GM19193 (cell line): ENCODE measurements around the gene KIF25.

Experiments
- POLR2A ChIP-seq: IDR thresholded peaks from 4 replicates; pipeline ENCODE4 v1.6.1; 2011; ENCODE audit not compliant: insufficient read depth, insufficient read length; ENCODE audit errors: extremely low read depth

Gene KIF25

GRCh38 chr6:168050881-168051586 lies 53.6 kb downstream of the KIF25 start:
- no peak for TF ChIP-seq POLR2A

DNA sequence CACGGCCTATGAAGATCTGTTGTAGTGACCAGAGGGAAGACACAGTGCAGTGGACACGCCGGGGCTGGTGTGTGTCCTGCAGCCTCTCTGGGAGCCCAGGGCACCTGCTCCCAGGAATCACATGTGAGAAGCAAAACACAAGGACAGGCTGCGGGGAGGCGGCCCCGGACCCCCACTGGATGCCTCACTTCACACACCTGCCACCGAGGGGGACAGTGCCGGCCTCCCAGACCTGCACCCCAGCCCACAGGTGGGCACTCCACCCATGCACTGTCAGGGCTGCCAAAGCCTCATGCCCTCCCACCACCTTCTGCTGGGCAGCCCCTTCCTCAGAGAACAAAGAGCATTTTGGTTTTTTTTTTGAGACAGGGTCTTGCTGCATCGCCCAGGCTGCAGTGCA lies 54.2 kb downstream of the KIF25 start:
- TF ChIP-seq POLR2A: no peak

- TF ChIP-seq POLR2A: no peak
Observed at GRCh38 chr6:168052291-168052891, 54.9 kb downstream of the KIF25 start.

- no peak for TF ChIP-seq POLR2A
Observed at GRCh38 chr6:168053086-168053956, 55.9 kb downstream of the KIF25 start.

DNA sequence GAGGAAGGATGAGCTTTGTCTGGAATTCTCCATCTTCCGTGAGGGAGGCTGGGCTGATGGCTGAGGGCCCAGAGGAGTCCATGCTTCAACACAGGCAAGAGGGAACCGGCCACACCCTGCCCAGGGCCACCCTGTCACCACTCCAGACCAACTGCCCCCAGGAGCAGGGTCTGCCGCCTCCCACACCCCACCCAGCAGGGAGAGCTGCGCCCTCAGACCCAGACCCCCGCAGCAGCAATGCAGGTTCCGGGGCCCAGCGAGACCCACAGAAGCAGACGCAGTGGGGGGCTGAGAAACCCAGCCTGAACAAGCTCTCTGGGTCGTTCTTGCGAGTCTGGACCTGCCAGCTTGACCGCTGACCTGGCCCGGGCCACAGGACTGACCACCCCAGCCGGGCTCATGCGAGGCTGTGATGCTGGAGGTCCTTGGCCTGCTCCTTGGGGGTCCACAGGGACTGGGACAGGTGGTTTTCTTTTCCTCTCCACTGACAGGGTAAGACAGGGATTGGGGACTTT lies 56.5 kb downstream of the KIF25 start:
- TF ChIP-seq POLR2A: no peak

DNA sequence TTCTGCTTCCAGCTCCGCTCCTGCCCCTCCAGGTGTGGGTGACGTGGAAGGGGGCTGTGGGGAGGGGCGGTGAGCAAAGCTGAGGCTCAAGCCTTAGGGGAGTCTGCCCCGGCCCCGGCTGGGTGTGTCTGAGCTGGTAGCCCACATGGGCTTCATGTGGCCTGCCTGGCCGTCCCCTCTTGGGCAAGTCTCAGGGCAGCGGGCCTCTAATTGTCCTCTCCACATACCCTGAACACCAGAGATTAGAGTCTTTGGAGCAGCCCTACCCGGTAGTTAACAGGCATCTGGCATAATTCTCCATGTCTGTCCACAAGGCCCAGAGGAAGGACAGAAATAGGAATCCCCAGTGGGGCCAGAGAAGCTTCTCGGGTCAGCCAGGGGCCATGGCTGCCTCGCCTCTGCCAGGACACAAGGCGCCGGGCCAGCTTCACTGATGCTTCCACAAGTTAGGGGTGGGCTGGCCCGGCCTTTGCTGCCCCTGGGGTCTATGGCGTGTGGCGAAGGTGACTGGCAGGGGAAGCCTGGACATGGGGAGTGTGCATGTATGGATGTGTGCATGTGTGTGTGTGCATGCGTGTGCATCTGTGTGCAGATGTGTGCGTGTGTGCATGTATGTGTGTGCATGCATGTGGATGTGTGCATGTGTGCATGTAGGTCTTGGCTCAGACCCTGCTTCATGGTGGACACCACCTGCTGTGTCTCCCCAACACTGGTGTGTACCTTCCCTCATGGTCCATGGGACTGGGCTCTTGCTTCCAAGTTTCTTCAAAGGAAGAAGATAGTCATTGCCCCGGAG lies 57.5 kb downstream of the KIF25 start:
- no peak for TF ChIP-seq POLR2A

DNA sequence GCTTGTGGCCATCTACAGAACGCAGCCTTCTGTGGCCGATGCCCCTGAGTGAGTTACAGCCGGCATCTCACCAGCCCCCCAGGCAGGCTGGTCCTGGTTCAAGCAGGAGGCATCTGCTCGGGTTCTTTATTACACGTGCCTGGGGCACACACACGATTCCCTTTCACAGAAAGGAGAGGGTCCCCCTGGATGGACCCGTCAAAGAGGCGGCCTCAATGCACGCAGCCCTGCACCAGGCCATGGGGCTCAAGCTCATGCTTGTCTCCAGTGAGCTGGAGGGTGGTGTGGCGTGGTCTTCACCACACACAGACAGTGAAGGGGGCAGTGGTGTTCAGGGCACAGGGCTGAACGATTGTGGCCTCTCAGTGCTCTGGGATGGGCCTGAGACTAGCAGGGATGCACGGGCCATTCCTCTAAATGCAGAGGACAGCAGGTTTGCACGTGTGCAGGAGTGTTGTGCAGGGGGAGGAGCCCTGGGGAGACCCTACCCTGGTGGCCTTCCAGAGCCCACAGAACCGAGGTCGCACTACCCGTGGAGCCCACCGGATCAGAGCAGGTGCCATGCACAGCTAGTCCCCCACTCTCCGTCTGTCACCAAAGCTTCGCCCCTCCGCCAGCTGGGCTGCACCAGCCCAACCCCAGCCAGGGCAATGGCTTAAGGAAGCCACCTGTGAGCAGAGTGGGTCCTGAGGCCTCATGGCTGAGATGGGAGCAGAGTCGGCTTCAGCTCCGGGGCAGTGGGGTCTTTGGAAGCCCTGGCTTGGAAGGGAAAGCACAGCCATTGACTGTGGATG lies 58.4 kb downstream of the KIF25 start:
- TF ChIP-seq POLR2A: no peak

GRCh38 chr6:168056892-168057527 lies 59.5 kb downstream of the KIF25 start:
- no peak for TF ChIP-seq POLR2A

- TF ChIP-seq POLR2A: no peak
Observed at GRCh38 chr6:168057836-168058235, 60.4 kb downstream of the KIF25 start.

GRCh38 chr6:168058691-168059551 lies 61.5 kb downstream of the KIF25 start:
- TF ChIP-seq POLR2A: no peak

DNA sequence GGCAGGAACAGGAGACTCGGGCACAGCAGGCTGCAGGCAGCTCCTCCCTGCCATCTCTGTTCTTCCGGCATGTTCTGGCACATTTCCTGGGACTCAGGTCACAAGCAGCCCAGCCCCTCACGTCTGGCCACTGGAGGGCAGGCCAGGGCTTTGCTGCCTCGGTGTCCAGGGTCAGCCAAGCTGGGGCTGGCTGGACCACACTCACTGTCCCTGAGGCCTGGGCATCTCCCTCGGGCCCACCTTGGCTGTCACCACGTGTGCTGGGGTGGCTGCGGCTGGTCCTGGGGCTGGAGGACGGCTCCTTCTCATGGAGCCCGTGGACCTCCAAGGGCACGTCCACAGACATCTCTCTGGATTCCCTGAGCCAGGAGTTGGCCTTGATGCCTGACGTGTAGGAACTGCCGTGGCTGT lies 63.1 kb downstream of the KIF25 start:
- TF ChIP-seq POLR2A: no peak

DNA sequence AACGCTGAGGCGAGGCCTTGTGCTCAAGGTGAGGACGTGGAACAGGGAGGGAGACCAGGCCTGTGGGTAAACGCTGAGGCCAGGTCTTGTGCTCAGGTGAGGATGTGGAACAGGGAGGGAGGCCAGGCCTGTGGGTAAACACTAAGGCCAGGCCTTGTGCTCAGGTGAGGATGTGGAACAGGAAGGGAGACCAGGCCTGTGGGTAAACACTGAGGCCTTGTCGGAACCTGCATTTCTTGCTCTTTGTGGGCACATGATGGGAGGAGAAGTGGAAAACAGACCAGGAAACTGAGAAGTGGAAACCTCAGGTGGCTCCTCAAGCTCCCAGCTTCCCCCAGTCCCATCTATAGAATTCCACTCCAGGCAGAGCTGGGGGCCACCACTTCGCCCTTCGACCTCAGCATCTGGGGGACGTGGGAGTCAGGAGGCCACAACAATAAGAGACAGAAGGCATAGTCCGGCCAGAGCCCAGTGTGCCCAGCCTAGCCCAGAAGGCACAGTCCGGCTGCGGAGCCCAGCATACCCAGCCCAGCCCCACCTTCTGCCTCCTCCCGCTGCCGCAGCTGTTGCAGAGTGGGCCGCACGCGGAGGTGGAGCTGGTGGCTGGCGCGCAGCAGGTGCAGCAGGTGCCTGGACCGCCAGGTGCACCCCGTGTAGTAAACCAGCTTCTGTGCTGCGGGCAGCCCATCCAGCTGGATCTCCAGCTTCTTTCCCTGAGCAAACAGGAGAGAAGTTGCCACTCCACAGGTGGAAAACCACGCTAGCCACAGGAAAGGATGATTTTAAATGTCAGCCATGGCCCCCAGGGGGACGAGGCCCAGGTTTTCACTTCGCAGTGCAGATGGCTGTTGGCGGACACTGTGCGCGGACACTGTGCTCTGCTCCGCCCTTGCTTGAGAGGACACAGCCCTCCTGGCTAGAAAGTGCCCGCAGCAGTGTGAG lies 64.1 kb downstream of the KIF25 start:
- no peak for TF ChIP-seq POLR2A
